ENCODE results near the gene LRP1-AS.

LRP1-AS gene

DNA sequence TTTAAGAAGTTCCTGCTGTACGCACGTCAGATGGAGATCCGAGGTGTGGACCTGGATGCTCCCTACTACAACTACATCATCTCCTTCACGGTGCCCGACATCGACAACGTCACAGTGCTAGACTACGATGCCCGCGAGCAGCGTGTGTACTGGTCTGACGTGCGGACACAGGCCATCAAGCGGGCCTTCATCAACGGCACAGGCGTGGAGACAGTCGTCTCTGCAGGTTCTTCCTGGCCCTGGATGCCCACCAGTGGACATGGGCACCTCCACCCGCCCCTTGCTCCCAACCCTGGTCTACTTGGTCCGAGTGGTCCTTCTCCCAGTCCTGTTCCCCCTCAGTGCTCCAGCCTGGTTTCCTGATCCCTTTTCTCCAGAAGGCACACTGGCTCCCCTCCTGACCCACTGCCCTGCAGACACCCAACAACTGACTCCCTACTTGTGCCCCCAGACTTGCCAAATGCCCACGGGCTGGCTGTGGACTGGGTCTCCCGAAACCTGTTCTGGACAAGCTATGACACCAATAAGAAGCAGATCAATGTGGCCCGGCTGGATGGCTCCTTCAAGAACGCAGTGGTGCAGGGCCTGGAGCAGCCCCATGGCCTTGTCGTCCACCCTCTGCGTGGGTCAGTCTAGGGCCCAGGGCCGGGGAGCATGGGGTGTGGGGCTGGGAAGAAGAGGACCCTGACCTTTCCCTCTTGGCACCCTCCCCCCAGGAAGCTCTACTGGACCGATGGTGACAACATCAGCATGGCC lies 32.1 kb upstream of the LRP1-AS start:
- DNase-seq = no peak

GRCh38 chr12:57178213-57178612 lies 30.8 kb upstream of the LRP1-AS start:
- no peak for DNase-seq

- no peak for DNase-seq
Measured at GRCh38 chr12:57177354-57177753, 29.9 kb upstream of the LRP1-AS start.

- no peak for DNase-seq
Measured at GRCh38 chr12:57176846-57177245, 29.4 kb upstream of the LRP1-AS start.

- no peak for DNase-seq
Measured at GRCh38 chr12:57176139-57176477, 28.7 kb upstream of the LRP1-AS start.

GRCh38 chr12:57175428-57176138 lies 28.2 kb upstream of the LRP1-AS start:
- DNase-seq = no peak

DNA sequence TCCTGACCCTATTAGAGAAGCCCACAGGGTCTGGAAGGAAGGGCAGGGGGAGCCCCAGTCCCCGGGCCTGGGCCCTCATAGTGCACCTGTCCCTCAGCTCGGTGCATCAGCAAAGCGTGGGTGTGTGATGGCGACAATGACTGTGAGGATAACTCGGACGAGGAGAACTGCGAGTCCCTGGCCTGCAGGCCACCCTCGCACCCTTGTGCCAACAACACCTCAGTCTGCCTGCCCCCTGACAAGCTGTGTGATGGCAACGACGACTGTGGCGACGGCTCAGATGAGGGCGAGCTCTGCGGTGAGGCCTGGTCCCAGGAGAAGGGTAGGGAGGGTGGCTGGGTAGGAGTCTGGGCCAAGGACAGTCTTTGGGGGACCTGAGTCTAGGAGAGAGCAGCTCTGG lies 26.3 kb upstream of the LRP1-AS start:
- DNase-seq = no peak

DNA sequence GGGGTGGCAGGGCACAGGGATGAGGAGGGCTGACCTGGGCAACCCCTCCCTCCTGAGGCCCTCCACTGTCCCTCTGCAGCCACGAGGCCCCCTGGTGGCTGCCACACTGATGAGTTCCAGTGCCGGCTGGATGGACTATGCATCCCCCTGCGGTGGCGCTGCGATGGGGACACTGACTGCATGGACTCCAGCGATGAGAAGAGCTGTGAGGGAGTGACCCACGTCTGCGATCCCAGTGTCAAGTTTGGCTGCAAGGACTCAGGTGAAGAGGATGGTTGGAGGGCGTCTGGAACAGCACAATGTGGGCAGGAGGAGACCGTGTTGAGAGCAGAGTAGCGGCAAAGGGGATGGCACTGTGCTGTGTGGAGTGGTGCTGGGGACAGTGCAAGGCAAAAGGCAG lies 25.7 kb upstream of the LRP1-AS start:
- DNase-seq = no peak

DNA sequence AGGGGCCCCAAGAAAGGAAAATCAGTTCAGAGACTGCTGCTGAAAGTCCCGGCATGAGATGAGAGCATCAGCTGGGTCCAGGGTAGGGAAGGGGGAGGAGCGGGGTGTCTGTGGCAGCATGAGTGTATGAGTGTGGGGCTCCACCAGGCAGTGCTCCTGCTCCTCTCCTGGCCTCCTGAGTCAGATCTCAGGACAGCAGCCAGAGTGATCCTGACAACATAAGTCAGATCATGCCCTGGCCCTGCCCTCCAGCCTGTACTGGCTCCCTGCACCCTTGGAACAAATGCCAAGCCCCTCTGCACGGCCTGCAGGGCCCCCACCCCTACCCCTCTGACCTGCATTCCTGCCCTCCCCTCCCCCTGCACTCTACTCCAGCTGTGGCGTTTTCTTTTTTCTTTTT lies 24.2 kb upstream of the LRP1-AS start:
- DNase-seq = no peak

GRCh38 chr12:57170927-57171326 lies 23.5 kb upstream of the LRP1-AS start:
- no peak for DNase-seq

DNA sequence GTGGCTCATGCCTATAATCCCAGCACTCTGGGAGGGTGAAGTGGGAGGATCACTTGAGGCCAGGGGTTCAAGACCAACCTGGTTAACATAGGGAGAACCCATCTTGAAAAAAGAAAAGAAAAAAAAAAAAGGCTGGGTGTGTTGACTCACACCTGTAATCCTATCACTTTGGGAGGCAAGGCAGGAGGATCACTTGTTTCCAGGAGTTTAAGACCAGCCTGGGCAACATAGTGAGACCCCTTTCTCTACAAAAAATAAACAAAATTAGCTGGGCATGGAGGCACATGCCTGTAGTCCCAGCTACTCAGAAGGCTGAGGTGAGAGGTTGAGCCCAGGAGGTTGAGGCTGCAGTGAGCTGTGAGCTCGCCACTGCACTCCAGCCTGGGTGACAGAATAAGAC lies 23.0 kb upstream of the LRP1-AS start:
- no peak for DNase-seq

DNA sequence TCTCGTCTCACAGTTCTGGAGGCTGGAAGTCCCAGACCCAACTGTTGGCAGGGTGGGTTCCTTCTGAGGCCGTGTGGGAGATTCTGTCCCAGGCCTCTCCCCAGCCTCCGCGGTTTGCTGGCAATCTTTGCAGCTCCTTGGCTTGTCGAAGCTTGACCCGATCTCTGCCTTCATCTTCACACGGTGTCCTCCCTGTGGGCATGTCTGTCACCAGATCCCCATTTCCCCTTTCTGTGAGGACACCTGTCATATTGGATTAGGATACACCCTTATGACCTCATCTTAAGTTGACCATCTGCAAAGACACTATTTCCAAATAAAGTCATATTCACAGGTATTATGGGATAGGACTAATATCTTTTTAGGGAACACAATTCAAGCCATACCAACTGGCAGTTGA lies 22.6 kb upstream of the LRP1-AS start:
- DNase-seq = no peak

DNA sequence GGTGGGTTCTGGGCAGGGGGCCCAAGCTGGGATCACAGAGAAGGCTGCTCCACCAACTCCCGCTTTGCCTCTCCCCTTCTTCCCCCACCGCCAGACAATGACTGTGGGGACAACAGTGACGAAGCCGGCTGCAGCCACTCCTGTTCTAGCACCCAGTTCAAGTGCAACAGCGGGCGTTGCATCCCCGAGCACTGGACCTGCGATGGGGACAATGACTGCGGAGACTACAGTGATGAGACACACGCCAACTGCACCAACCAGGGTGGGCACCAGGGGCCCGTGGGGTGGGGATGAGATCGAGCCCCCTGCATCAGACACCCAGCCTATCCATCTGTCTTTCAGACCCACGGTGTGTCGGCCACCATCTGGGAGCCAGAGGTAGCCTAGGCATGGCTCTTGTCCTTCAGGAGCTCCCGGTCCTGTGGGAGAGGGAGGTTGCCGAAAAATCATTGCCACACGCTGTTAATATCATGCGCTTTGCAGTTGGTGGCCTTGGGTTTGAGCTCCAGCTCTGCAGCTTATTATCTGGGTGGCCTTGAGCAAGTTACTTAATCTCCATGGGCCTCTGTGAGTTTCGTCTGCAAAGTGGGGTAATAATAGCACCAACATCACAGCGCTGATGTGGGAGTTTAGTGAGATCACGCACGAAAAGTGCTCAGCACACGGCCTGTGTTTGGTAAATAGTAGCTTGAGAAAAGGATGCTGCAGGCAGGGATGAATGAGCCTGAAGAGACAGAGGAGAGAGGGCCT lies 21.8 kb upstream of the LRP1-AS start:
- no peak for DNase-seq

GRCh38 chr12:57168058-57168457 lies 20.6 kb upstream of the LRP1-AS start:
- no peak for DNase-seq

- no peak for DNase-seq
Measured at GRCh38 chr12:57166971-57167371, 19.6 kb upstream of the LRP1-AS start.

GRCh38 chr12:57165741-57166140 lies 18.3 kb upstream of the LRP1-AS start:
- no peak for DNase-seq

DNA sequence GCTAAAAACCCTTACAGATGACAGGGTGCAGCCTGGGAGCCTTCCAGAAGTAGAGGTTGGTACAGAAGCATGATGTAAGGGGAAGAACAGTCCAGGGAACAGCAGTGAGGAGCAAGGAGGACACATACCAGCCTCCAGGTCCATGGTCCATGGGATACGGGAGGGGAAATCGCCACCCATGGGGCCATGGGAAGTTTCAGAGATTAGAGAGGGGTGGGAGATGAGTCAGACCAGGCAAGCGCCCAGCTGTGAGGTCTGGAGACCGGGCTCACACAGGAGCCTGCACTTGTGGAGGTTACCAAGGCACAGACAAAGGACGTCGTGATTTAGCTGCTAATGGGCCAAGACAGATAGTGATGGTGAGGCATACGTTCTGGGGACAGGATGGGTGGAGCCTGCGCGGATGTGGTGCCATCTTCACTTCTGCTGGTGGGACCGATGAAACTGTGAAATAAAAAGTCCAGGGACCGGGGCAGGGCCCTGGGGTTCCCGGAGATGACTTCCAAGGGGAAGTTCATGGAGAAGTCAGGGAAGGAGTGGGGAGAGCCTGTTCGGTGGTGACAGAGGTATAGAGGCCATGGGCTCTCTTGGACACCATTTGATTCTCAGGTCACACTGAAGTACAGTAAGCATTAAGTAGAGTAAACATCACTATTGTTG lies 17.7 kb upstream of the LRP1-AS start:
- no peak for DNase-seq

DNA sequence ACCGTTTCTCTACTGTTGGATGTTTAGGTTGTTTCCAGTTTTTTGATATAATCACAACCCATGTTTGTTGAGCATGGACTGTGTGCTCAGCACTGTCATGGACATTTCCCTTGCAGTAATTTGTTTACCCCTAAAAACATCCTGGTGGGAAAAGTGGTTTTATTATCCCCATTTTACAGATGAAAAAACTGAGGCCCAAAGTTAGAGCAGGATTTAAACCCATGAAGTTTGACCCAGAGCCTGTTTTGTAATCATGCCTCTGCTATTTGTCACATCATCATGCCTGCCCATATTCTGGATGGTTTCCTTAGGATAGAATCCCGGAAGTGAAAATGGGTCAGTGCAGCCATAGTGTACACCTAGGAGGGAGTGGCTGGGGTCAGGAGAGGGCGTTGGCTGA lies 17.0 kb upstream of the LRP1-AS start:
- DNase-seq = no peak

GRCh38 chr12:57162553-57163125 lies 15.2 kb upstream of the LRP1-AS start:
- DNase-seq = no peak

DNA sequence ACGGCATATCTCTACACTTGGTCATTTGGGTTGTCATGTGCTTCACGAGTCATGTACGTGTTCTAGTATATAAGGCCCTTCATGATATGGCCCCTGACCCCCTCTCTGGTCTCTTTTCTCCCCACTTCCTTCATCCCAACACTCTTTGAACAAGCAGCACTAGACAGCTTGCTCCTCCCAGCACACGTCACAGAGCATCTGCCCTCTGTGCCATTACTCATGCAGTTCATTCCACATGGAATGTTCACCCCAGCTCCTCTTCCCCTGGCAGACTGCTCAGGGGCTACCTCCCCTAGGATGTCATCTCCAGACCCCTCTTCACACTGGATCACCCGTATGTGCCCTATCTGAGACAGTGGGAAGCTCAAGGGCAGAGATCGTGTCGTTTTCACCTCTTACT lies 14.1 kb upstream of the LRP1-AS start:
- DNase-seq = no peak

GRCh38 chr12:57160741-57161140 lies 13.3 kb upstream of the LRP1-AS start:
- DNase-seq = no peak

- no peak for DNase-seq
Measured at GRCh38 chr12:57160040-57160439, 12.6 kb upstream of the LRP1-AS start.

DNA sequence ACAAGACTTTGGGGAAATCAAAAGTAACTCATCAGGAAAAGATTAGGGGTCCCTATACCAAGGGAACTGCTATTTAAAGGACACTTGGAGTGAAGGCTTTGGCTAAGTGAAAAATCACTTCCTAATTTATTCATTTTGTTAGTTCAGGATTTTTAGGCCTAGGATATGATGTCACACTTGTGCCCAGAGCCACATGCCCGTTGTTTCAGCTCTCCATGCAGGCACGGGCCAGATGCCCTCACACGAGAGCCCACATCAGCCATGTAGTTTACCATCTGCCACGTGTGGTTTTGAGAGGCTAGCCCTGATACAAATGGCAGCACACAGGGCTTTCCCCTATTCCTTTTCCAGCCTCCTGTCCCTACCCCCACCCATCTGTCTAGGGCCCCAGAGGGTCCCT lies 11.9 kb upstream of the LRP1-AS start:
- no peak for DNase-seq
